KMS-11 (cell line): ENCODE measurements around the gene ITGB4.

ENCODE experiments used
- H2AFZ ChIP-seq: fragments of 200-600 bp; sonication (generic); 2 replicates; pipeline ENCODE4 v1.6.1; 2016; ENCODE audit warnings: antibody characterized with exemption, mixed run types, low read depth
- H3K27ac ChIP-seq: fragments of 200-600 bp; sonication (generic); 2 replicates; pipeline ENCODE4 v1.6.1; 2016; ENCODE audit warnings: mild to moderate bottlenecking, mixed run types
- H3K27me3 ChIP-seq: fragments of 200-600 bp; sonication (generic); 2 replicates; pipeline ENCODE4 v1.6.1; 2017; ENCODE audit warnings: mild to moderate bottlenecking, low read depth, mixed run types, moderate library complexity; ENCODE audit not compliant: insufficient read depth
- H3K36me3 ChIP-seq: fragments of 200-600 bp; sonication (generic); 2 replicates; pipeline ENCODE4 v1.6.1; 2017; ENCODE audit warnings: mild to moderate bottlenecking, mixed run types; ENCODE audit not compliant: insufficient read depth
- H3K4me1 ChIP-seq: fragments of 200-600 bp; sonication (generic); 2 replicates; pipeline ENCODE4 v1.6.1; 2016; ENCODE audit warnings: mild to moderate bottlenecking, low read depth, mixed run types; ENCODE audit not compliant: poor library complexity, severe bottlenecking
- H3K4me2 ChIP-seq: fragments of 200-600 bp; sonication (generic); 2 replicates; pipeline ENCODE4 v1.7.0; 2016; ENCODE audit warnings: mild to moderate bottlenecking, mixed run types
- H3K4me3 ChIP-seq: fragments of 200-600 bp; sonication (generic); IDR thresholded peaks from 2 replicates; pipeline ENCODE4 v1.6.1; 2017; ENCODE audit warnings: low read depth, low read length, mixed read lengths; ENCODE audit not compliant: insufficient read depth
- H3K79me2 ChIP-seq: fragments of 200-600 bp; sonication (generic); 2 replicates; pipeline ENCODE4 v1.6.1; 2016; ENCODE audit warnings: low read depth, mixed run types; ENCODE audit not compliant: insufficient read depth
- H3K9ac ChIP-seq: fragments of 200-600 bp; sonication (generic); 2 replicates; pipeline ENCODE4 v1.6.1; 2016; ENCODE audit warnings: mild to moderate bottlenecking, mixed run types
- H4K20me1 ChIP-seq: fragments of 200-600 bp; sonication (generic); 2 replicates; pipeline ENCODE4 v1.6.1; 2016; ENCODE audit warnings: mild to moderate bottlenecking, mixed run types; ENCODE audit not compliant: insufficient read depth
- TF ChIP-seq, protein P1 (sequence below): fragments of 200-600 bp; sonication (generic); conservative IDR thresholded peaks from 2 replicates; pipeline ENCODE4 v1.6.1; 2017; ENCODE audit warnings: low read depth, mild to moderate bottlenecking, antibody characterized with exemption, low read length, moderate library complexity, mixed read lengths

The ITGB4 gene

DNA sequence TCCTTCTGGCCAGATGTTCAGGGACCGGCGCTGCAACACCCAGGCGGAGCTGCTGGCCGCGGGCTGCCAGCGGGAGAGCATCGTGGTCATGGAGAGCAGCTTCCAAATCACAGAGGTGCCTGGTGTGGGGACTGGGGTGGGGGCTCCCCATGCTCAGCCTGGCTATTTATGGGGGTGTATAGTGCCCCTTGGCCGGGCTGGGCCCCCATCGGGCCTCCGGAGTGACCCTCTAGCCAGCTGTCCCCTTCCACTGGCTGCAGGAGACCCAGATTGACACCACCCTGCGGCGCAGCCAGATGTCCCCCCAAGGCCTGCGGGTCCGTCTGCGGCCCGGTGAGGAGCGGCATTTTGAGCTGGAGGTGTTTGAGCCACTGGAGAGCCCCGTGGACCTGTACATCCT, 6.1 kb downstream of the ITGB4 start:
- Histone ChIP-seq H3K4me1 (no peaks in the 10 kb centered on the region), H4K20me1 (no peaks in the 10 kb centered on the region), H3K79me2 (no peaks in the 10 kb centered on the region), H3K36me3 (no peaks in the 10 kb centered on the region), H3K27ac (no peak overlapping the region), H3K4me2 (no peak overlapping the region), H3K9ac (no peak overlapping the region), H2AFZ (no peak overlapping the region), H3K4me3 (no peak overlapping the region), H3K27me3 (peaks cover 44% of the 10 kb centered on the region; the same call in 1 of the 2 replicates)
- TF ChIP-seq, protein P1, sequence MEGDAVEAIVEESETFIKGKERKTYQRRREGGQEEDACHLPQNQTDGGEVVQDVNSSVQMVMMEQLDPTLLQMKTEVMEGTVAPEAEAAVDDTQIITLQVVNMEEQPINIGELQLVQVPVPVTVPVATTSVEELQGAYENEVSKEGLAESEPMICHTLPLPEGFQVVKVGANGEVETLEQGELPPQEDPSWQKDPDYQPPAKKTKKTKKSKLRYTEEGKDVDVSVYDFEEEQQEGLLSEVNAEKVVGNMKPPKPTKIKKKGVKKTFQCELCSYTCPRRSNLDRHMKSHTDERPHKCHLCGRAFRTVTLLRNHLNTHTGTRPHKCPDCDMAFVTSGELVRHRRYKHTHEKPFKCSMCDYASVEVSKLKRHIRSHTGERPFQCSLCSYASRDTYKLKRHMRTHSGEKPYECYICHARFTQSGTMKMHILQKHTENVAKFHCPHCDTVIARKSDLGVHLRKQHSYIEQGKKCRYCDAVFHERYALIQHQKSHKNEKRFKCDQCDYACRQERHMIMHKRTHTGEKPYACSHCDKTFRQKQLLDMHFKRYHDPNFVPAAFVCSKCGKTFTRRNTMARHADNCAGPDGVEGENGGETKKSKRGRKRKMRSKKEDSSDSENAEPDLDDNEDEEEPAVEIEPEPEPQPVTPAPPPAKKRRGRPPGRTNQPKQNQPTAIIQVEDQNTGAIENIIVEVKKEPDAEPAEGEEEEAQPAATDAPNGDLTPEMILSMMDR = no peak

DNA sequence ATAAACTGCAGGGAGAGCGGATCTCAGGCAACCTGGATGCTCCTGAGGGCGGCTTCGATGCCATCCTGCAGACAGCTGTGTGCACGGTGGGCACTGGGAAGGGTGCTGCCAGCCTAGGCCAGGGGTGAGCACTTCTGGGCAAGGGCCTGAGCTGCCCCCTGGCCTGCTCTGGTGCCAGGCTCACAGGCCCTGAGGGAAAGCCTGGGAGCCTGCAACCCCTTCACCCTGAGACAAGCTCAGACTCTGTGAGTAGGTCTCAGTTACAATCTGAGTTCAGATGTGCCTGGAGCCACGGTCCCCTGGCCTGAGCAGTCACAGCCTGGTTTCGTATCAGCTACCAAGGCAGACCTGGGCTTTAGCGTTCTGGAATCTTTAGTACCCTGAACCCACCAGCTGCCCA, 8.1 kb downstream of the ITGB4 start:
- H3K4me1 ChIP-seq = no peaks in the 10 kb centered on the region

DNA sequence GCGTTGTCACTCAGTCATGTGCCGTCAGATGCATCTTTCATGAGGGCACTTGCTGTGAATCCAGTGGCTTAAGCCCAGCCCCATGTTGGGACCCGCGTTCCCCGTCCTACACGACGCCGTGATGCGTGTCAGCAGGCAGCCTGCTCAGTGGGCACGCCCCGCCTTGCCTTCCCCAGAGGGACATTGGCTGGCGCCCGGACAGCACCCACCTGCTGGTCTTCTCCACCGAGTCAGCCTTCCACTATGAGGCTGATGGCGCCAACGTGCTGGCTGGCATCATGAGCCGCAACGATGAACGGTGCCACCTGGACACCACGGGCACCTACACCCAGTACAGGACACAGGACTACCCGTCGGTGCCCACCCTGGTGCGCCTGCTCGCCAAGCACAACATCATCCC, 8.8 kb downstream of the ITGB4 start:
- H3K27ac ChIP-seq = no peak overlapping the region
- H3K9ac ChIP-seq = no peak overlapping the region
- H3K36me3 ChIP-seq = no peaks in the 10 kb centered on the region
- H3K4me1 ChIP-seq = peaks cover 5% of the 10 kb centered on the region
- TF ChIP-seq, protein P1 = no peak
- H4K20me1 ChIP-seq = no peaks in the 10 kb centered on the region
- peaks cover 41% of the 10 kb centered on the region; the same call in 1 of the 2 replicates for H3K27me3 ChIP-seq
- H3K4me3 ChIP-seq = no peak overlapping the region
- no peak overlapping the region for H3K4me2 ChIP-seq
- no peaks in the 10 kb centered on the region for H3K79me2 ChIP-seq
- no peak overlapping the region for H2AFZ ChIP-seq

More for the DNA sequence above, 8.1 kb downstream of the ITGB4 start:
- Histone ChIP-seq H3K27me3 (peaks cover 41% of the 10 kb centered on the region; the same call in 1 of the 2 replicates), H3K79me2 (no peaks in the 10 kb centered on the region), H2AFZ (no peak overlapping the region), H3K4me3 (no peak overlapping the region), H3K36me3 (no peaks in the 10 kb centered on the region), H3K9ac (no peak overlapping the region), H3K4me2 (no peak overlapping the region), H3K27ac (no peak overlapping the region), H4K20me1 (no peaks in the 10 kb centered on the region)
- TF ChIP-seq, protein P1 = no peak

DNA sequence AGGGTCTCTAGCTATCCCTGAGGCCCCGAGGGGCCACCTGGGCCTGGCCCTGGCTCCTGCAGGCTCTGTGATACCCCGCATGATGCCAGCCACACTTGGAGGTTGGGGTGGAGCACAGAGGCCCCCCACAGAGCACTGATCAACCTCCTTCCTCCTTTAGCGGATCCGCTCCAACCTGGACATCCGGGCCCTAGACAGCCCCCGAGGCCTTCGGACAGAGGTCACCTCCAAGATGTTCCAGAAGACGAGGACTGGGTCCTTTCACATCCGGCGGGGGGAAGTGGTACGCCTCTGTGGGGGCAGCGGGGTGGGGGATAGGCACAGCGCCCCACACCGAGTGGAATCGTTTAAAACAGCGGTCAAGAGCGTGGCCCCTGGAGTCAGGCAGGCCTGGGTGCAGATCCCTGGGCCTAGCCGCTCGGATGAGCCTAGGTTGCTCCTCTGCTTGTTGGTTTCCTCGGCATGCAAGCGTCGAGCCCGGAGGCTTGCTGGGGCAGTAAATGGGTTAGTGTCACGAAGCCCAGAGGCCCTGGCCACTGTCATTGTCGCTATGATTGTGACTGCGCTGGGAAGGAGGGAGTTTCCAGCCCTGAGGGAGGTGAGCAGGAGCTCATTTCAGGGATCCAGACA, 9.9 kb downstream of the ITGB4 start:
- Histone ChIP-seq H3K79me2 (no peaks in the 10 kb centered on the region), H3K4me3 (no peak overlapping the region), H3K27me3 (peaks cover 30% of the 10 kb centered on the region; the same call in 1 of the 2 replicates), H4K20me1 (no peaks in the 10 kb centered on the region), H3K9ac (no peak overlapping the region), H3K4me1 (peaks cover 5% of the 10 kb centered on the region), H2AFZ (no peak overlapping the region), H3K27ac (no peak overlapping the region), H3K4me2 (no peak overlapping the region), H3K36me3 (no peaks in the 10 kb centered on the region)
- TF ChIP-seq, protein P1 = no peak
